ENCODE data around the gene LRRC1.

Gene LRRC1

DNA sequence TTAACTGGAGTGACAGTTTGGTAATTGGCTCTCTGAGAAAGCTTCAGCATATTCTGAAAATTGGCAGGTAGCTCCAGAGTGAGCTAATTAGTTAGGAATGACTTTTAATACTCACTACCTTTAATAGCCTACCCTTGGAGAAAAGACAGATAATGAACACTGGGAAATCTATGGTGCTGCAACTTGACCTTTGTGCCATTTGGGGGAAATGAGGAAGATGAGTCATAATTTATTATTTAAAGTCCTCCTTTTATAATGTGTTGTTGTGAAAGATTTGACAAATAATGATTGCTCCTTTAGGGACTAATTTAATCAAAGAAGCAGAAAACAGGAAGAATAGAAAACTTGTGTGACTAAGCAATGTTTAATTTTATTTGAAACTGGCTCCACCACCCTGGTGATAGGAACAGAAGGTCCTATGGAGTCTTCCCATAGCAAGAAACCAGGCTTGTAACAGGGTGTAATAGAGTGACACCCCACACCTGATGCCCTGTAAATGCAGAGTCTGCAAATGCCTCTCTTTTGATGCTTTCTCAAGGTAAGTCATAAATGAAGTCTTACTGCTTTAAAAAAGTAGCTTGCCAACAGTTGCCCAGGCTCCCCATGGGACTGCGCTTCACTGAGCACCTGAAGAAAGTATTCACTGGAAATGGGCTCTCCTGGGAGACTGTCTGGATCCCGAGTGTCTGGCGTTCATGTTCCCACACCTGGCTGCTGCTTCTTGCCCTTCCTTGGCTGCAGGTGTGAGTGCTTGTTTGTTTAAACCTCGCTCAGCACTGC, 134.4 kb downstream of the LRRC1 start:
- no peak overlapping the region for H3K27ac ChIP-seq (ENCODE audit: low read depth, low read length)
- no peak overlapping the region for H3K9ac ChIP-seq (ENCODE audit: low read length)
- H3K4me1 ChIP-seq (ENCODE audit: control insufficient read depth, insufficient read depth, low read length): no peaks in the 10 kb centered on the region
- H3K27me3 ChIP-seq (ENCODE audit: control insufficient read depth, insufficient read depth, low read length): no peaks in the 10 kb centered on the region
- no peak overlapping the region for H3K4me3 ChIP-seq (ENCODE audit: low read length)
- no peaks in the 10 kb centered on the region for H3K36me3 ChIP-seq (ENCODE audit: control insufficient read depth, insufficient read depth, low read length)

GRCh38 chr6:53929821-53930120, 135.0 kb downstream of the LRRC1 start:
- Histone ChIP-seq H3K4me3 (ENCODE audit: low read length) (no peak overlapping the region), H3K27ac (ENCODE audit: low read depth, low read length) (no peak overlapping the region), H3K4me1 (ENCODE audit: control insufficient read depth, insufficient read depth, low read length) (no peaks in the 10 kb centered on the region), H3K27me3 (ENCODE audit: control insufficient read depth, insufficient read depth, low read length) (no peaks in the 10 kb centered on the region), H3K36me3 (ENCODE audit: control insufficient read depth, insufficient read depth, low read length) (no peaks in the 10 kb centered on the region), H3K9ac (ENCODE audit: low read length) (no peak overlapping the region)

GRCh38 chr6:53930330-53930729, 135.5 kb downstream of the LRRC1 start:
- Histone ChIP-seq H3K9ac (ENCODE audit: low read length) (no peak overlapping the region), H3K4me1 (ENCODE audit: control insufficient read depth, insufficient read depth, low read length) (no peaks in the 10 kb centered on the region), H3K4me3 (ENCODE audit: low read length) (no peak overlapping the region), H3K27me3 (ENCODE audit: control insufficient read depth, insufficient read depth, low read length) (no peaks in the 10 kb centered on the region), H3K36me3 (ENCODE audit: control insufficient read depth, insufficient read depth, low read length) (no peaks in the 10 kb centered on the region), H3K27ac (ENCODE audit: low read depth, low read length) (no peak overlapping the region)

DNA sequence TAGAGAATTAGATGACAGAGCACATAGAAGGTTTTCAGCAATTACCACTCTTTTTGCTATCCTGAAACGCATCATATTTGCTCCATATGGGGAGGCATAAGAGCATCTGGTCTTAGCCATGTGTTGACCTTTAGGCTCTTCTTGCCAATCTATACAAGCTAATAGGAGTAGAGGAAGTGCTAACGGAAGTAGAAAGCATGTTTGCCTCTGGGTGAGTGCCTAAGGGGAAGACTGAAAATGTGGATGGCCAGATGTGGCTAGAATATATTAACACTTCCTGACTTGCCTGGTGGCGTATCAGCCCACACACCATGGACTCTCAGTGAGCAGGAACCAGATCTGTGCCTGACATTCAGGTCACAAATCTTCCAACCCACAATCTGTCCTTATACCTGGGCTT, 136.3 kb downstream of the LRRC1 start:
- Histone ChIP-seq H3K4me3 (ENCODE audit: low read length) (no peak overlapping the region), H3K4me1 (ENCODE audit: control insufficient read depth, insufficient read depth, low read length) (no peaks in the 10 kb centered on the region), H3K27ac (ENCODE audit: low read depth, low read length) (no peak overlapping the region), H3K27me3 (ENCODE audit: control insufficient read depth, insufficient read depth, low read length) (no peaks in the 10 kb centered on the region), H3K9ac (ENCODE audit: low read length) (no peak overlapping the region), H3K36me3 (ENCODE audit: control insufficient read depth, insufficient read depth, low read length) (no peaks in the 10 kb centered on the region)

DNA sequence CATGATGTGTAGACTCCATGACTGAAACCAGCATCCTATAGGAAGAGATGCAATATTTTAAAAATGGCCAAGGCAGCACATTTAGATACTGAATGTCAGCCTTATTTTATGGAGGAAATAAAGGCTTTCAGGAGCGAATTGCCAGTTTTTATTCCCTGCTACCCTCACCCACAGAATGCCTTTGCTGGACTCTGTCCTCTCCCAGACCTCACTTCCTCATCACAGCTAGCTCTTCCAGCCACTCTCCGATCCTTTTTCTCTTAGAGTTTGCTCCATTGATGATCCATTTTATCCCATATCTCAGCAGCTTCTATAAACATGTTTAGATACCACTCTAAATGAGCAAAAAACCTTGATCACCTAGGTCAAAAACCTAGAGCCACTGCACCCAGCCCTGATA, 137.7 kb downstream of the LRRC1 start:
- no peak overlapping the region for H3K27ac ChIP-seq (ENCODE audit: low read depth, low read length)
- H3K9ac ChIP-seq (ENCODE audit: low read length): no peak overlapping the region
- H3K36me3 ChIP-seq (ENCODE audit: control insufficient read depth, insufficient read depth, low read length): no peaks in the 10 kb centered on the region
- H3K27me3 ChIP-seq (ENCODE audit: control insufficient read depth, insufficient read depth, low read length): no peaks in the 10 kb centered on the region
- no peaks in the 10 kb centered on the region for H3K4me1 ChIP-seq (ENCODE audit: control insufficient read depth, insufficient read depth, low read length)
- no peak overlapping the region for H3K4me3 ChIP-seq (ENCODE audit: low read length)

DNA sequence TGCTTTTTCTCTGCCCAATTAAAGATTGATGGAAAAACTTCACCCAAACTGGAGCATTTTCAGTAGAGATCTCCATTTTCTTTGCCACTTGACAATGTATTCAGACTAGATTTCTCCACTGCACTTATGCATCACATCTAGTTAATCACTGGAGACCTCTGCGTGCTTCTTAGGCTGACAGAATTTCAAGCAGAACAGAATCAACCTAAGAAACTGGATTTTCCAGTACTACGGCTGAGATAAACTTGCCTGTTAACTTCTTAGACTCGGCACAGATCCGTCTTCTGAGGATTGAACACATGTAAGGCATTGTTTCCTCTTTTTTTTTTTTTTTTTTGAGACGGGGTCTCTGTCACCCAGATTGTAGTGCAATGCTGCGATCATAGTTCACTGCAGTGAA, 139.2 kb downstream of the LRRC1 start:
- Histone ChIP-seq H3K27ac (ENCODE audit: low read depth, low read length) (no peak overlapping the region), H3K36me3 (ENCODE audit: control insufficient read depth, insufficient read depth, low read length) (no peaks in the 10 kb centered on the region), H3K9ac (ENCODE audit: low read length) (no peak overlapping the region), H3K4me3 (ENCODE audit: low read length) (no peak overlapping the region), H3K27me3 (ENCODE audit: control insufficient read depth, insufficient read depth, low read length) (no peaks in the 10 kb centered on the region), H3K4me1 (ENCODE audit: control insufficient read depth, insufficient read depth, low read length) (no peaks in the 10 kb centered on the region)

- H3K27ac ChIP-seq (ENCODE audit: low read depth, low read length): no peak overlapping the region
- no peaks in the 10 kb centered on the region for H3K27me3 ChIP-seq (ENCODE audit: control insufficient read depth, insufficient read depth, low read length)
- no peak overlapping the region for H3K9ac ChIP-seq (ENCODE audit: low read length)
- no peak overlapping the region for H3K4me3 ChIP-seq (ENCODE audit: low read length)
- no peaks in the 10 kb centered on the region for H3K4me1 ChIP-seq (ENCODE audit: control insufficient read depth, insufficient read depth, low read length)
- no peaks in the 10 kb centered on the region for H3K36me3 ChIP-seq (ENCODE audit: control insufficient read depth, insufficient read depth, low read length)
Measured at GRCh38 chr6:53937461-53937860, 142.7 kb downstream of the LRRC1 start.

GRCh38 chr6:53938810-53939209, 144.0 kb downstream of the LRRC1 start:
- H3K4me1 ChIP-seq (ENCODE audit: control insufficient read depth, insufficient read depth, low read length): no peaks in the 10 kb centered on the region
- no peak overlapping the region for H3K27ac ChIP-seq (ENCODE audit: low read depth, low read length)
- H3K9ac ChIP-seq (ENCODE audit: low read length): no peak overlapping the region
- no peaks in the 10 kb centered on the region for H3K27me3 ChIP-seq (ENCODE audit: control insufficient read depth, insufficient read depth, low read length)
- H3K4me3 ChIP-seq (ENCODE audit: low read length): no peak overlapping the region
- H3K36me3 ChIP-seq (ENCODE audit: control insufficient read depth, insufficient read depth, low read length): no peaks in the 10 kb centered on the region

GRCh38 chr6:53939830-53940229, 145.0 kb downstream of the LRRC1 start:
- no peak overlapping the region for H3K27ac ChIP-seq (ENCODE audit: low read depth, low read length)
- no peaks in the 10 kb centered on the region for H3K27me3 ChIP-seq (ENCODE audit: control insufficient read depth, insufficient read depth, low read length)
- no peak overlapping the region for H3K4me3 ChIP-seq (ENCODE audit: low read length)
- H3K36me3 ChIP-seq (ENCODE audit: control insufficient read depth, insufficient read depth, low read length): no peaks in the 10 kb centered on the region
- H3K9ac ChIP-seq (ENCODE audit: low read length): no peak overlapping the region
- no peaks in the 10 kb centered on the region for H3K4me1 ChIP-seq (ENCODE audit: control insufficient read depth, insufficient read depth, low read length)

- Histone ChIP-seq H3K36me3 (ENCODE audit: control insufficient read depth, insufficient read depth, low read length) (no peaks in the 10 kb centered on the region), H3K4me1 (ENCODE audit: control insufficient read depth, insufficient read depth, low read length) (no peaks in the 10 kb centered on the region), H3K4me3 (ENCODE audit: low read length) (no peak overlapping the region), H3K9ac (ENCODE audit: low read length) (no peak overlapping the region), H3K27me3 (ENCODE audit: control insufficient read depth, insufficient read depth, low read length) (no peaks in the 10 kb centered on the region), H3K27ac (ENCODE audit: low read depth, low read length) (no peak overlapping the region)
Measured at GRCh38 chr6:53943395-53943794, 148.6 kb downstream of the LRRC1 start.

- Histone ChIP-seq H3K9ac (ENCODE audit: low read length) (no peak overlapping the region), H3K4me1 (ENCODE audit: control insufficient read depth, insufficient read depth, low read length) (no peaks in the 10 kb centered on the region), H3K27ac (ENCODE audit: low read depth, low read length) (no peak overlapping the region), H3K4me3 (ENCODE audit: low read length) (no peak overlapping the region), H3K27me3 (ENCODE audit: control insufficient read depth, insufficient read depth, low read length) (no peaks in the 10 kb centered on the region), H3K36me3 (ENCODE audit: control insufficient read depth, insufficient read depth, low read length) (no peaks in the 10 kb centered on the region)
Measured at GRCh38 chr6:53944091-53944490, 149.3 kb downstream of the LRRC1 start.

GRCh38 chr6:53944543-53944942, 149.7 kb downstream of the LRRC1 start:
- Histone ChIP-seq H3K4me3 (ENCODE audit: low read length) (no peak overlapping the region), H3K36me3 (ENCODE audit: control insufficient read depth, insufficient read depth, low read length) (no peaks in the 10 kb centered on the region), H3K4me1 (ENCODE audit: control insufficient read depth, insufficient read depth, low read length) (no peaks in the 10 kb centered on the region), H3K27me3 (ENCODE audit: control insufficient read depth, insufficient read depth, low read length) (no peaks in the 10 kb centered on the region), H3K27ac (ENCODE audit: low read depth, low read length) (no peak overlapping the region), H3K9ac (ENCODE audit: low read length) (no peak overlapping the region)

GRCh38 chr6:53945765-53946407, 151.1 kb downstream of the LRRC1 start:
- no peak overlapping the region for H3K9ac ChIP-seq (ENCODE audit: low read length)
- no peak overlapping the region for H3K27ac ChIP-seq (ENCODE audit: low read depth, low read length)
- H3K4me1 ChIP-seq (ENCODE audit: control insufficient read depth, insufficient read depth, low read length): no peaks in the 10 kb centered on the region

More at GRCh38 chr6:53945765-53946407, 151.1 kb downstream of the LRRC1 start:
- Histone ChIP-seq H3K36me3 (ENCODE audit: control insufficient read depth, insufficient read depth, low read length) (no peaks in the 10 kb centered on the region), H3K4me3 (ENCODE audit: low read length) (no peak overlapping the region), H3K27me3 (ENCODE audit: control insufficient read depth, insufficient read depth, low read length) (no peaks in the 10 kb centered on the region)

Data from rectal smooth muscle tissue (tissue), 1 donor.